SK-N-SH (cell line): Measurements from ENCODE around the gene ARHGEF17. TPM values are rescaled to one million over a fixed set of nuclear protein-coding genes. Genes with fewer than 3 reads are reported as not detected.

ENCODE experiments used
- CTCF ChIA-PET: fragments of 300-600, 350-600 bp; formaldehyde crosslinking; extraction: SDS; loops from one replicate; lab custom pipeline; 2021; lab: Yijun Ruan, JAX
- POLR2A ChIA-PET: fragments of 350-600 bp; sonication (Branson Sonifier 250); formaldehyde crosslinking; extraction: SDS; loops from one replicate; lab custom pipeline; 2020; ENCODE audit warnings: antibody characterized with exemption, inconsistent platforms; lab: Yijun Ruan, JAX
- DNase-seq: peaks from one replicate; pipeline ENCODE4 v3.0.0; 2012
- H2AFZ ChIP-seq: fragments of 200-600 bp; sonication (generic); 2 replicates; pipeline ENCODE4 v1.8.1; 2016; ENCODE audit warnings: antibody characterized with exemption, mild to moderate bottlenecking, low read depth
- H3F3A ChIP-seq: fragments of 200-600 bp; sonication (generic); replicated peaks from 2 replicates; pipeline ENCODE3; 2016; ENCODE audit warnings: antibody characterized with exemption, mild to moderate bottlenecking; ENCODE audit not compliant: insufficient read depth
- H3K27ac ChIP-seq, 2 experiments: fragments of 200-500 bp in 1 of 2; fragments of 200-600 bp in 1 of 2; sonication (Bioruptor generic) in 1 of 2; sonication (generic), shearing (Covaris generic) in 1 of 2; 2 replicates each; pipeline versions ENCODE4 v1.5.1 to v1.6.1; 2014 to 2016; ENCODE audit warnings: low read depth in 2 of 2, inconsistent platforms in 1 of 2, low read length in 1 of 2, mild to moderate bottlenecking in 1 of 2, mixed read lengths in 1 of 2
- H3K27me3 ChIP-seq: fragments of 200-600 bp; sonication (generic), shearing (Covaris generic); 2 replicates; pipeline ENCODE4 v1.6.1; 2016; ENCODE audit warnings: mixed run types; ENCODE audit not compliant: insufficient read depth
- H3K36me3 ChIP-seq, 2 experiments: fragments of 200-500 bp in 1 of 2; fragments of 200-600 bp in 1 of 2; sonication (Bioruptor generic) in 1 of 2; sonication (generic) in 1 of 2; replicated peaks in 1 of 2; 2 replicates each; pipeline versions ENCODE3 to v1.5.1; 2014 to 2016; ENCODE audit warnings: low read length in 1 of 2, mild to moderate bottlenecking in 1 of 2; ENCODE audit not compliant: insufficient read depth in 2 of 2, control insufficient read depth in 1 of 2
- H3K4me1 ChIP-seq, 2 experiments: fragments of 200-500 bp in 1 of 2; fragments of 200-600 bp in 1 of 2; sonication (Bioruptor generic) in 1 of 2; sonication (generic), shearing (Covaris generic) in 1 of 2; 2 replicates each; pipeline versions ENCODE4 v1.5.1 to v1.6.1; 2014 to 2016; ENCODE audit warnings: low read depth in 1 of 2, low read length in 1 of 2, mixed run types in 1 of 2; ENCODE audit not compliant: insufficient read depth in 2 of 2, control insufficient read depth in 1 of 2
- H3K4me2 ChIP-seq: fragments of 200-600 bp; sonication (generic), shearing (Covaris generic); 2 replicates; pipeline ENCODE4 v1.6.1; 2017; ENCODE audit warnings: mixed run types
- H3K4me3 ChIP-seq, 2 experiments: fragments of 200-500 bp in 1 of 2; fragments of 200-600 bp in 1 of 2; sonication (Bioruptor generic) in 1 of 2; sonication (generic), shearing (Covaris generic) in 1 of 2; 2 replicates each; pipeline versions ENCODE4 v1.5.1 to v1.8.1; 2014 to 2016; ENCODE audit warnings: low read depth in 2 of 2, inconsistent platforms in 1 of 2, low read length in 1 of 2, mild to moderate bottlenecking in 1 of 2, mixed read lengths in 1 of 2, moderate library complexity in 1 of 2
- H3K79me2 ChIP-seq: fragments of 200-600 bp; sonication (generic); 2 replicates; pipeline ENCODE4 v1.8.1; 2017; ENCODE audit warnings: mild to moderate bottlenecking; ENCODE audit not compliant: insufficient read depth
- H3K9ac ChIP-seq: fragments of 200-600 bp; sonication (generic); 2 replicates; pipeline ENCODE4 v1.6.1; 2017; ENCODE audit warnings: mixed run types
- H3K9me2 ChIP-seq: fragments of 200-600 bp; sonication (generic); 2 replicates; pipeline ENCODE4 v1.6.1; 2017; ENCODE audit warnings: mixed run types
- H3K9me3 ChIP-seq: fragments of 200-600 bp; sonication (generic); 2 replicates; pipeline ENCODE4 v1.6.1; 2017; ENCODE audit warnings: mixed run types, mild to moderate bottlenecking, moderate library complexity
- H4K20me1 ChIP-seq: fragments of 200-600 bp; sonication (generic); 2 replicates; pipeline ENCODE4 v1.6.1; 2017; ENCODE audit warnings: mild to moderate bottlenecking, mixed run types; ENCODE audit not compliant: insufficient read depth
- CHD2 ChIP-seq: fragments of 150-350 bp; IDR thresholded peaks from 2 replicates; pipeline ENCODE4 v1.6.1; 2018; ENCODE audit warnings: low read length; ENCODE audit not compliant: partially characterized antibody
- EP300 ChIP-seq, 2 experiments: IDR thresholded peaks; 2 replicates each; pipeline versions ENCODE4 v1.4.0 to v1.6.1; 2012; ENCODE audit warnings: borderline replicate concordance in 1 of 2, low read depth in 1 of 2, low read length in 1 of 2
- EZH2phosphoT487 ChIP-seq: fragments of 200-600 bp; sonication (generic); IDR thresholded peaks from 2 replicates; pipeline ENCODE4 v1.6.1; 2017; ENCODE audit warnings: low read depth, mixed run types, mild to moderate bottlenecking, antibody characterized with exemption, moderate library complexity, borderline replicate concordance
- FOXM1 ChIP-seq: IDR thresholded peaks from 2 replicates; pipeline ENCODE4 v1.4.0; 2012; ENCODE audit warnings: low read depth, mild to moderate bottlenecking
- GABPA ChIP-seq: IDR thresholded peaks from 2 replicates; pipeline ENCODE4 v1.4.0; 2012; ENCODE audit warnings: low read depth, mild to moderate bottlenecking
- GATA2 ChIP-seq: sonication (generic); formaldehyde crosslinking; IDR thresholded peaks from 2 replicates; pipeline ENCODE4 v1.5.0; 2020; ENCODE audit warnings: mild to moderate bottlenecking, missing genetic modification reagents
- RAD21 ChIP-seq: IDR thresholded peaks from 2 replicates; pipeline ENCODE4 v1.6.1; 2012; ENCODE audit warnings: mild to moderate bottlenecking, low read length
- RXRA ChIP-seq: IDR thresholded peaks from 2 replicates; pipeline ENCODE4 v1.4.0; 2012; ENCODE audit warnings: low read depth, mild to moderate bottlenecking, borderline replicate concordance
- SMC3 ChIP-seq: IDR thresholded peaks from 2 replicates; pipeline ENCODE4 v1.6.1; 2012; ENCODE audit warnings: low read depth, low read length, improper control_type of control experiment
- TCF12 ChIP-seq: IDR thresholded peaks from 2 replicates; pipeline ENCODE4 v1.4.0; 2012
- WGBS: methylation state at CpG from one replicate; pipeline ENCODE4 v1.1.6; 2017; ENCODE audit warnings: low lambda C conversion rate; 5-methylcytosine and 5-hydroxymethylcytosine counted together
- polyA plus RNA-seq, 3 experiments: library from polyadenylated mRNA; depleted of rRNA; stranded (reverse); fragments of >200 nt; gene quantifications; 2 replicates each; pipeline ENCODE4 v1.2.3, GENCODE V29; 2012
- TF ChIP-seq, protein P1 (sequence below): fragments of 150-350 bp; IDR thresholded peaks from 2 replicates; pipeline ENCODE4 v1.6.1; 2016; ENCODE audit warnings: mild to moderate bottlenecking, low read depth, low read length
- TF ChIP-seq, protein P2 (sequence below): IDR thresholded peaks from 2 replicates; pipeline ENCODE4 v1.4.0; 2012; ENCODE audit warnings: low read depth, borderline replicate concordance
- TF ChIP-seq, protein P3 (sequence below): fragments of 200-600 bp; sonication (generic); IDR thresholded peaks from 2 replicates; pipeline ENCODE4 v1.6.1; 2017; ENCODE audit warnings: antibody characterized with exemption, mild to moderate bottlenecking, moderate library complexity

ARHGEF17 gene
- polyA plus RNA-seq, 1 of the 3 experiments (the other 2 are of a cell fraction), result 45.9 TPM

DNA sequence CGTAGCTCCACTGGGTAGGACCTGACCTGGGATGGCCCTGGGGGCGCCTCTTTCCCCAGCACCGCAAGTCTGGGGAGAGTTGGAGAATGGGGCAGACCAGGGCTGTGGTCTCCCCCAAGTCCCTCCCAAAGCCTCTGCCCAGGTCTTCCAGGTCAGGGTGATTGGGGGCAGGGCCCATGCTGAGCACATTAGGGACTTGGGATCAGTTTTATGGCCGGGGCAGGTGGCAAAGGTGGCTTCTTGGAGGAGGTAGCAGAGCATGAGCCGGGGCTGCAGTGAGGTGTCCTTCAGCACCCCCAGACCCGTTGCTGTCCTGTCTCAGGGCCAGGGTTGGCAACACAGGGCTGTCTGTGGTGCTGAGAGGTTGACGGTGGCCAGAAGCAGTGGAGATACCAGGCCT lies 74.1 kb downstream of the ARHGEF17 start:
- CTCF ChIA-PET, result interaction anchor here (1.0 to 1.6 kb wide), 2 partner anchors 47 to 87 kb away, joined by 3 to 4 read pairs; no protein-coding TSS in a partner anchor
- Histone ChIP-seq H3K27ac (no peak overlapping the region), H3K9me3 (no peaks in the 10 kb centered on the region), H4K20me1 (peaks cover 22% of the 10 kb centered on the region; the same call in 1 of the 2 replicates), H3K4me1 (peaks cover 15% of the 10 kb centered on the region in 2 experiments; a peak in 2 of 4 replicates), H3K79me2 (peaks cover 75% of the 10 kb centered on the region), H3K9ac (no peak overlapping the region), H3K9me2 (no peaks in the 10 kb centered on the region), H3K4me2 (no peak overlapping the region), H2AFZ (no peak overlapping the region), H3K36me3 (no peaks in the 10 kb centered on the region), H3K27me3 (no peaks in the 10 kb centered on the region), H3K4me3 (no peak overlapping the region), H3F3A (no peaks in the 10 kb centered on the region)
- 100% methylated on average over 2 of the region's 7 CpGs for WGBS
- TF ChIP-seq, protein P1, sequence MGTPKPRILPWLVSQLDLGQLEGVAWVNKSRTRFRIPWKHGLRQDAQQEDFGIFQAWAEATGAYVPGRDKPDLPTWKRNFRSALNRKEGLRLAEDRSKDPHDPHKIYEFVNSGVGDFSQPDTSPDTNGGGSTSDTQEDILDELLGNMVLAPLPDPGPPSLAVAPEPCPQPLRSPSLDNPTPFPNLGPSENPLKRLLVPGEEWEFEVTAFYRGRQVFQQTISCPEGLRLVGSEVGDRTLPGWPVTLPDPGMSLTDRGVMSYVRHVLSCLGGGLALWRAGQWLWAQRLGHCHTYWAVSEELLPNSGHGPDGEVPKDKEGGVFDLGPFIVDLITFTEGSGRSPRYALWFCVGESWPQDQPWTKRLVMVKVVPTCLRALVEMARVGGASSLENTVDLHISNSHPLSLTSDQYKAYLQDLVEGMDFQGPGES, result no peak
- TF ChIP-seq EZH2phosphoT487 (no peak), GABPA (no peak), TCF12 (no peak), CHD2 (no peak), FOXM1 (no peak), RXRA (no peak)
- TF ChIP-seq, protein P2, sequence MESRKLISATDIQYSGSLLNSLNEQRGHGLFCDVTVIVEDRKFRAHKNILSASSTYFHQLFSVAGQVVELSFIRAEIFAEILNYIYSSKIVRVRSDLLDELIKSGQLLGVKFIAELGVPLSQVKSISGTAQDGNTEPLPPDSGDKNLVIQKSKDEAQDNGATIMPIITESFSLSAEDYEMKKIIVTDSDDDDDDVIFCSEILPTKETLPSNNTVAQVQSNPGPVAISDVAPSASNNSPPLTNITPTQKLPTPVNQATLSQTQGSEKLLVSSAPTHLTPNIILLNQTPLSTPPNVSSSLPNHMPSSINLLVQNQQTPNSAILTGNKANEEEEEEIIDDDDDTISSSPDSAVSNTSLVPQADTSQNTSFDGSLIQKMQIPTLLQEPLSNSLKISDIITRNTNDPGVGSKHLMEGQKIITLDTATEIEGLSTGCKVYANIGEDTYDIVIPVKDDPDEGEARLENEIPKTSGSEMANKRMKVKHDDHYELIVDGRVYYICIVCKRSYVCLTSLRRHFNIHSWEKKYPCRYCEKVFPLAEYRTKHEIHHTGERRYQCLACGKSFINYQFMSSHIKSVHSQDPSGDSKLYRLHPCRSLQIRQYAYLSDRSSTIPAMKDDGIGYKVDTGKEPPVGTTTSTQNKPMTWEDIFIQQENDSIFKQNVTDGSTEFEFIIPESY, result no peak
- POLR2A ChIA-PET, result no interaction called here
- no peak for DNase-seq

DNA sequence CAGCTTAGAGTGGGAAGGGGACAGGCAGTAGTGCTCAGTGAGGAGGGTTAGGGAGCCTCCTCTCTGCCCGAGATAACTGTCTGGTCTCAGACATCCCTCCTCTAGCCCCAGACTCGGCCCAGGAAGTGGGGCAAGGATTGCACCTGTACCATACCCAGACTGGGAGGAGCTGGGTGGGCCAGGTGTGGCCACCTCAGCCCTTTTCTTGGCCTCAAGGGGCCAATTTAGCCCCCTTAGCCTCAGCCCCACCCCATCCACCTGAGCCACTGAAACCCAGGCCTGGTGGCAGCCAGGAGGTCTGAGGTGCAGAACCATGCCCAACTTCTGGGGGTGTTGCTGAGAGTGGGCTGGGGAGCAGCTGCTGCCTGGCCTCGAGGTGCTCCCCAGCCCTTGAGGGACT lies 74.7 kb downstream of the ARHGEF17 start:
- ChIA-PET POLR2A (no interaction called here), CTCF (interaction anchor here (1.0 to 3.7 kb wide), 5 partner anchors 11 to 279 kb away, joined by 3 to 31 read pairs (median 14); partner anchors contain the start of gene ARHGEF17)
- no peaks in the 10 kb centered on the region for H3K27me3 ChIP-seq
- peaks cover 15% of the 10 kb centered on the region in 2 experiments; a peak in 2 of 4 replicates for H3K4me1 ChIP-seq
- TF ChIP-seq EP300 (IDR thresholded peaks at IDR 0.05; ENCODE audit: borderline replicate concordance in 1 of 2, low read depth in 1 of 2, low read length in 1 of 2) (no peak), SMC3 (no peak), GATA2 (CRISPR knock-in tag) (no peak), RAD21 (no peak)
- TF ChIP-seq, protein P3, sequence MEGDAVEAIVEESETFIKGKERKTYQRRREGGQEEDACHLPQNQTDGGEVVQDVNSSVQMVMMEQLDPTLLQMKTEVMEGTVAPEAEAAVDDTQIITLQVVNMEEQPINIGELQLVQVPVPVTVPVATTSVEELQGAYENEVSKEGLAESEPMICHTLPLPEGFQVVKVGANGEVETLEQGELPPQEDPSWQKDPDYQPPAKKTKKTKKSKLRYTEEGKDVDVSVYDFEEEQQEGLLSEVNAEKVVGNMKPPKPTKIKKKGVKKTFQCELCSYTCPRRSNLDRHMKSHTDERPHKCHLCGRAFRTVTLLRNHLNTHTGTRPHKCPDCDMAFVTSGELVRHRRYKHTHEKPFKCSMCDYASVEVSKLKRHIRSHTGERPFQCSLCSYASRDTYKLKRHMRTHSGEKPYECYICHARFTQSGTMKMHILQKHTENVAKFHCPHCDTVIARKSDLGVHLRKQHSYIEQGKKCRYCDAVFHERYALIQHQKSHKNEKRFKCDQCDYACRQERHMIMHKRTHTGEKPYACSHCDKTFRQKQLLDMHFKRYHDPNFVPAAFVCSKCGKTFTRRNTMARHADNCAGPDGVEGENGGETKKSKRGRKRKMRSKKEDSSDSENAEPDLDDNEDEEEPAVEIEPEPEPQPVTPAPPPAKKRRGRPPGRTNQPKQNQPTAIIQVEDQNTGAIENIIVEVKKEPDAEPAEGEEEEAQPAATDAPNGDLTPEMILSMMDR, result no peak
- no peak overlapping the region for H3K27ac ChIP-seq
- WGBS, result 80% methylated on average over 2 of the region's 3 CpGs
- no peaks in the 10 kb centered on the region for H3K9me2 ChIP-seq
- no peak overlapping the region for H3K4me2 ChIP-seq
- peaks cover 72% of the 10 kb centered on the region for H3K79me2 ChIP-seq
- peaks cover 22% of the 10 kb centered on the region; the same call in 1 of the 2 replicates for H4K20me1 ChIP-seq
- no peaks in the 10 kb centered on the region for H3K36me3 ChIP-seq
- no peak overlapping the region for H3K4me3 ChIP-seq
- H3F3A ChIP-seq, result no peaks in the 10 kb centered on the region
- no peak overlapping the region for H2AFZ ChIP-seq
- no peak overlapping the region for H3K9ac ChIP-seq
- no peak for DNase-seq
- H3K9me3 ChIP-seq, result no peaks in the 10 kb centered on the region
